Measurements from ENCODE around the gene NPRL2.
A peak's percentile ranks its signal among the peaks of the same experiment; 100 is the strongest.

NPRL2 gene

DNA sequence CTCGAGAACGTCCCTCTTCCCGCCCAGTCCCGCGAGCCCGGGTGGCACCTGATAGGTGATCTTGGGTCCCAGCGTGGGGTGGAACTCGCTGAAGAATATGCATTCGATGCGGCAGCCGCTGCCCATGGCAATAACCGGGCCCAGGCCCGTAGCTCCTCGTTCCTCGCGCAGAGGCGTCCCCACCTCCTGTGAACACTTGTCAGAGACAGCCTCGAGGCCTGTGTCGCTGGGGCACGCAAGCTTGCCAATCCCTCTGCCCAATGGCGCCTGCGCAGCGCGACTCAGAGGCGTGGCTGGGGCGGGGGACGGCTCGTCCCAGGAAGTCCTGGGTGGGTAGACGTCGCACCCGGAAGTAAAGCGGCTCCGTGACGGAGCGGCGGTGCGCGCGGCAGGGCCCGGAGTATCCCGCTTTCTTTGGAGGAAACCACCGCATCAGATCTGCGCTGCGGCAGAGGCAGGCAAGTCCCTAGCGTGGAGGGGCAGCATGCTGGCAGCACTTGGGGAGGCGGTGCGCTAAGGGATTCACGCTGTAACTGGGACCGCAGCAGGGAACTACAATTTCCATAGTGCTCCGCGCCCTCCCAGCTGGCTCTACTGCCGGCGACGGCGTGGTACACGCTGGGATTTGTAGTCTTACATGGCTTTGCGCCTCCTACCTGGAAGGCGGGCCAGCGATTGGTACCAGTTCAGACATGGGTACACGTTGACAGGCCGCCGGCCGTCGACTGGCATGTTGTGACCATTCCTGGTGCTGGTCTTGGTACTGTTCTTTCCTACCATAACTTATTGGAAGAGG is at the start of gene NPRL2, which contains the start of gene CYB561D2:
TSS of gene NPRL2 (minus strand) at position 249 of the 796 bp plus-strand sequence. CDS start at position 126, 123 bp downstream.
TSS of gene CYB561D2 (plus strand) at position 336 of the 796 bp plus-strand sequence. CDS start 572 bp downstream, outside the sequence.
- peak; percentile 68 for DNase-seq

DNA sequence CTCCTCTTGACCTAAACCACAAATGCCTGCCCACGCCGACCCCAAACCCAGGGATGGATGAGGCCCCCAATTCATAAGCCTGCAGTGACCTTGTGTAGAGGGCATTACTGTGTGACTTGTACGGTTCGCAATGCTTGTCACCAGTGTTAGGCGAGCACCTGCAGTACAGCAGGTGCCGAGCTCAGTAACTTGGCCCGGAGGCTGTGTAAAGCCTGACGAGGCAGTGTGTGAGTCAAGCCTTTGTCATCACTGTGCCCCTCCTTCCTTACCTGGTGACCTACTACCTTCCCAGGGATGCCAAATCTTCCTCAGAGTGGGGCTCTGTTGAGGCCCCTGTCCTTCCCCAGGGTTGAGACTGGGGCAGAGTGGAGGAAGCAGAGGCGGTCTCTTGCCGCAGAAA is 45.9 kb upstream of the NPRL2 start:
- no peak for DNase-seq

DNA sequence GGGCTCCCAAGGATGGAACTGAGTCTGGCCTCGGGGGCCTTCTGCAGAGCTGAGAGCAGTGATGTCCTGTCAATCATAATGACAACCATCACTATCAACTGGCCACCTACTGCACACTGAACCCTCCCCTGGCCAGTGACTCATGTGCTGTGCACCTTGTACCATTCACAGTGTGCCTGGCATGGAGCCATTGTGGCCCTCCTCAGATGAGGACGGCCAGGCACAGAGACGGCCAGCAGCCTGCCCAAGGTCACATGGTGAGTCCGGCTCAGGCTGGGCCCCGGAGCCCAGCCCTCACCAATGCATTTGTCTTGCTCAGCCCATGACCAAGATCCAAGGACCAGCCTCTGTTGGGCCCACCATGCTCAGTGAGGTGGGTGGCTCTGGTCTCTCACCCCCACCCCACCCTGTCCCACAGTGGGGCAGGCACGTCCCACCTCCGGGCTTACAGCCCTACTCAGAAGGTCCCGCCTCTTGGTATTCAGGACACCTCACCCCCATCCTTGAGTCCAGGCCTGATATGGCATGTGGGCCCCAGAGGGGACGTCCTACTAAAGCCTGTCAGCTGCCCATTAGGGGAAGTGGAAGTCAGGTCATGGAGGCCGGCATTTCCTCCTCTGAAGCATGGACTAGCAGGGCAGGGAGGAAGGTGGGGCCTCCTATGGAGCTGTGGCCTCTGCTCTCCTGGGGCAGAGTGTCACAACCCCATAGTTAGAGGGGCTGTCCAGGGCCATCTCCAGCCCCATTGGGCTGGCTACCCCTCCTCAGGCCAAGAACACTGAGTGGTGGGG is 44.7 kb upstream of the NPRL2 start:
- no peak for DNase-seq

DNA sequence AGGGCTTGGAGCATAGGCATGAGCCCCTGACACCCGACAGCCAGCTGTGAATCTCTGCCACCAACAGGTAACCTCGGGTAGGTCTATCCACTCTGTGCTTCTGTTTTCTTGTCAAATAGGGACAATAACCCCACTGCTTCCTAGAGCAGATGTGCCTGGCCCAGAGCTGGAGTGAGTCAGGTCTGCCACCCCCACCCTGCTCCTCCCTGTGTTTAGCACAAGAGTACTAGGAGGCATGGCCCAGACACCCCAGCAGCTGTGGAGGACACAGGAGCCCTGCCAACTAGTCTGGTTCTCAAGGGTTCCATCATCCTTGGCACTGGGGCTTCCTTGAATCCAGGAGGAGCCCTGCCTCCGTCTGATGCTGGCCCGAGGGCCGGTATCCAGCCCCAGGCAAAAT is 42.5 kb upstream of the NPRL2 start:
- no peak for DNase-seq

DNA sequence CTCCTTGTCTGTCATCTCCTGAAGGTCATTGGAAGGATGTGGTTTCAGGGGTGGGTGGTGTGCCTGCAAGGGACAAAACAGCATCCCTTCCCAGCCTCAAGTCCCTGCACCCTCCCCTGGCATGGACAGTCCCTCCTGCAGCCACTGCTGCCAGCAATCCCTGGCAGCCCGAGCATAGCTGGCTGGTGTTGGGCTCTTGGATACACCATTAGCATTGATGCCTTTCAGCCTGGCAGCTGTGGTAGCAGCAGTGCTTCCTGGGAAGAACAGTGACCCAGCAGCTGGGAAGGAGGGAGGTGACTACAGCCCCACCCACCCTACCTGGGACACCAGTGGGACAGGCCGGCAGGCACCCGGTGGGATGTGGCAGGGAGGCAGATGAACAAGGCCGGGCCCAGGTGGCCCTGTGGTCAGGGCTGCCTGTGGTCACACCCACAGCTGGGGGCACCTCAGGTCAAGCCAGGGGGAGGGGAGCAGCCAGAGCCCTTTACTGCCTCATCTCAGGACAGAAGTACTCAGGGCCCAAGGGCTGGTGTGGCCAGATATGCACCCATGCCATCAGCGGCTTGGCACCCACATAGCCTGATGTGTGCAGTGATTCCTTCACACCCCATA is 41.6 kb upstream of the NPRL2 start:
- no peak for DNase-seq

DNA sequence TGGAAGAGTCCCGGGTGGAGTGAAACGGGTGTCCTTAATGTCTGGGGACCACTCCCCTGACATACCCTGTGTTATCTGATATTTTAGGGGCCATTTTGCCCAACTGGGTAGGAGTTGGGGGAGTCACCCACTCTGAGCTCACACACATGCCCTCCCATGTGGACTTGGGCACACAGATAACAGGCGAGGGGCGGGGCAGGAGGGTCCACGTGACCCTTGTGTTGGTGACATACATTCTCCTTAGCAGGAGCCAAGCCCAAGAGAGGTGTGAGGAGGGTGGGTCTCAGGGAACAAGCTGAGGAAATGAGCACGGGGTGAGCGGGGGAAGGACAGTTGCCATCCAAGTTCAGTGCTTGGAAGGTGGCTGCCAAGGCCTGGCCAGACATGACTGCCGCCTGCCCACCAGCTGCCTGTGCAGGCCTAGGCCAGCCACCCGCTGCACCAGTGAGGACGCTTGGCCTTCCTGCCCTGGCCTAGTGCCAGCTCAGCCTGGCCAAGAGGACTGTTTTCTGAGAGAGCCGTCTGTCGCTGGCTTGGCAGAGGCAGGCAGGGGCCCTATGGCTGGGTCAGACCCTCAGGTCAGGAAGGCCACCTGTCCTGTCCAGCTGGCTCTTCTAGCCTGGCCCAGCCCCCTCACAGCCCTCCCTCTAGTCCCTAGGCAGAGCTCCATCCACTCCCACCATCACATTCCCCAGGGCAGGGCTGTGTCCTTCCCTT is 40.1 kb upstream of the NPRL2 start:
- peak; percentile 57 for DNase-seq

DNA sequence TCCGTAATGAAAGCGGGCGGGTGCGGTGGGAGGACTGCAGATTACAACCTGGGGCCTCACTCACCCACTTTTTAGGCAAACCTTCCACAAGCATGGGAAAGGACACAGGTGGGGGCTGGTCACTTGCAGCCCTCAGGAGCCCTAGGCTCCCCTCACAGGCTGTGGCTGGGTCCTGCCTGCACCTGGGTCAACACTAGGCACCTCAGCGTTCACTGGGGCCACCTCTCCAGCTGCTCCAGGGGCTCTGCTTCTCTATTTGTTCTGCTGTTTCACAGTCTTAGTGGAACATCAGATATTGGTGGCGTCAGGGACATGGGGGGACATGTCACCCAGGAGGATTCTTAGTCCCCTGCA is 38.8 kb upstream of the NPRL2 start:
- no peak for DNase-seq

DNA sequence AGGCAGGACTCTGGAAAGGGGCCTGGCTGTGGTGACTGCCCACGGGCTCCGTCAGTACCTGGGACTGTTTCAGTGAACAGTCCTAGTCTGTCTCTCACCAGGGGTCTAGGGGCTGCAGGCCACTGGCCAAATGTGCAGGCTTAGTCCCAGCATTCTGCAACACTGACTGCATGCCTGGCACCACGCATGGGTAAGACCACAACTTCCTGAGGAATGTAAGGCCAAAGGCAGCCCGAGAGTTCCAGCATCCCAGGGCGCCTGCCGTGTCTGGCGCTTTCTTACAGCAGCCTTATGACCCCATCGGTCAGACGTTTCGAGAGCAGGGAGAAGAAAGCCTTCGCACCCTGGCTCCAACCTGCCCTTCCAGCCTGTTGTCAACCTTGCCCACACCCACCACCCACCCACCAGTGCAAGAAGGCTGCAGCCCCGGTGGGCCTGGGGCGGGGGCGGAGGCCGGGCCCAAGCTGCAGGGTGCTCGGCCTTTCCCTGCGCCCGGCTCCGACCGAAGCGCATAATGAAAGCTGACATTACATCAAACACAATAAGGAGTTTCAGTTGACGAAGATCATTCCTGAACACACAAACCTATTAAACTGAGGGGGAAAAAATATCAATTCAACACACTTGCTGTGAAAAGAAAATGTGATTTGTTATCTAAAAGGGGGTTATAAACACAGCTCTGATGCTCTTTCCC is 38.3 kb upstream of the NPRL2 start:
- no peak for DNase-seq

DNA sequence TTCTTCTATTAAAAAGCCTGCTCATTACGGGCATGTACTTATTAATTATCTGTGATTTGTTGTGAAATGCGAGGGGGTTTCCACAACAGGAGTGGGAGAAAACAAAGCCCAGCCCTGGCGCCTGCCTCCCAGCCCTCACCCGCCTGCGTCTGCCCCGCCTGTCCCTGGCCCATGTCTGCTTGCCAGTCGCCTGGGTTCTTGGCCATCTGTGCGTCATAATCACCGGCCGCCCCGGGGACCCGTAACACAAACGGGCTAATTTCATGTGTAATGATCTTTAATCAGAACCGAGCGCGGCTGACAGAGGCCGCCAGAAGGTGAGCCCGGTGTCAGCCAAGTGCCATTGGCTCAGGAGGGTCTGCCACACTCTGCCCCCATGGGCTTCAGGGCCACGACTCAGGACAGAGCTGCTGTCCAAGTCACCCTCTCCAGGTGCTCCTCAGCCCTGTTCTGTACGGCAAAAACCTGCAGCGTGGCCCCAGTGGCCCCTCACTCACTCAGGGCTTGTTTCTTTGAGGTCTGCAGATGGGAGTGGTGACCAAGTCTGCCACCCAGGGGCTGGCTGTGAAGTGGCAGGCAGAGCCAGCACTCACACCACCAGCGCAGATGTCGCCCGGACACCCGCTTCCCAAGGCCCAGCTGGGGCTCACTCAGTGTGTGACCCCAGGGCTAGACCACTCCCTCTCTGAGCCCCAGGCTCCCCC is 37.6 kb upstream of the NPRL2 start:
- DNase-seq, result no peak

DNA sequence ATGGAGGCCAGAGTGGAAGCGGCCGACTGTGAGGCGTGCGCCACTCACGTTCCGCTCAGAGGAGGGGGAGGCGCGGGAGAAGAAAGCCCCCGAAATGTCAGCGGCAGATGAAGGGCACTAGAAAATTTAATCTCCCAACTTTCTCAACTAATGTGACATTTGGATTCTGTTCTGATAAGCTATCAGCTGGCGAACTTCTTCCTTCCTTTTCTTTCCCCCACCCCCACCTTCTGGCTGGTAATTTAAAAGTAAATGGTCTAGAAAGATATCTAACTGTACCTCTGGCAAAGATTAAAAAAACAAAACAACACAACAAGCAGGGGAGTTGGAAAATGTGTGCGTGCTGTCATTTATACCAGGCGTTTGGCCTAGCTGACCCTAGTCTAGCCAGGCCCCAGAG is 35.2 kb upstream of the NPRL2 start:
- DNase-seq, result no peak

DNA sequence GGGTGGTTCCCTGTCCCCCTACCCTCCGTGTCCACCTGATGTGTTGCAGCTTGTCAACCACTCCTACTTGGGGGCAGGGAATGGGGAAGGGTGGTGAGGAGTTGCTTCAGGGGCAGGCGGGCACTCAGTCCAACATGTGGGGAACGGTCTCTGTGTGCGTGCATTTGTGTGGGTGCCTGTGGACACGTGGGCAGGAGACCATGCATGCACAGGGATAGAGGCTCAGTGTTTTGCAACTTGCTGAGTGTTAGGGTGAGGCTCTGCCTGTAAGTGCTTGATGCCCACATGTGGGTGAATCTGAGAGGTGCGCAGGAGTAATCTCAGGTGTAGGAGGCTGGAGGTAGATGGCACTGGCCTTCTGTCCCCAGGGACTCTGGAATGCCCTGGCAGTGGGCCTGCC is 33.2 kb upstream of the NPRL2 start:
- DNase-seq, result no peak

DNA sequence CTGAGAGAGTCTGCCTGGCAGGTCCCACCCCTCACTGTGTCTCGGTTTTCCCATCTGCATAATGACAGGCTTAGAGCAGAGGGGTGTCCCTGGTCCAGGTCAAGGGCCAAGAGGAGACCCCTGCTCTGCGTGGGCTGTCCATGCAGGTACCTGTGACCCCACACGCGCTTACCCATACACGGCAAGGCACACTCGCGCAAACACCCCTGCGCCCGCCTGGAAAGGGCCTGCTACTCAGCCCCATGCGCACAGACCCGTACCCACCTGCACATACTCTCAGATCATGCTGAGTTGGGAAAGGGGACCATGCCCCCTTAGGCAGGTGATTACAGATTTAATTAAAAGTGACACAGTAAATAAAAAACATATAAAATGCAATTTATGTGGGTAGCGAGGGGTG is 32.1 kb upstream of the NPRL2 start:
- DNase-seq, result no peak

DNA sequence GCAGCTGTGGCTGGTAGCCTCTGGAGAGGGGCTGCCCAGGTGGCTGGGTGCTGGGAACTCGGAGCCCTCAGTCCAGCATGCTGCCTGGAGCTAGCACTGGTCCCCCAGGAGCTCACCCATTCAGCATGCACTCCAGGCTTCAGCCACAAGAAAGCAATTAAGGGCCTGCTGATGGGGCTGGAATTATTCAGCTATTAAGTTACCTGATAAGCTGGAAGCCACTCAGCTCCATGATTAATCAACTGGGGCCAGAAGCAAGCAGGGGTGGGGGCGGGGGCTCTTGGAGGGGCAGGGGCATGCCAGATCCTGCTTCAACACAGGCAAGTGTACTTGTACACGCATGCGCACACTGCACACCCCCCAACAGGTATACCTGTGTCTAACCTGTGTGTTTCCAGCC is 30.8 kb upstream of the NPRL2 start:
- peak; percentile 63 for DNase-seq

DNA sequence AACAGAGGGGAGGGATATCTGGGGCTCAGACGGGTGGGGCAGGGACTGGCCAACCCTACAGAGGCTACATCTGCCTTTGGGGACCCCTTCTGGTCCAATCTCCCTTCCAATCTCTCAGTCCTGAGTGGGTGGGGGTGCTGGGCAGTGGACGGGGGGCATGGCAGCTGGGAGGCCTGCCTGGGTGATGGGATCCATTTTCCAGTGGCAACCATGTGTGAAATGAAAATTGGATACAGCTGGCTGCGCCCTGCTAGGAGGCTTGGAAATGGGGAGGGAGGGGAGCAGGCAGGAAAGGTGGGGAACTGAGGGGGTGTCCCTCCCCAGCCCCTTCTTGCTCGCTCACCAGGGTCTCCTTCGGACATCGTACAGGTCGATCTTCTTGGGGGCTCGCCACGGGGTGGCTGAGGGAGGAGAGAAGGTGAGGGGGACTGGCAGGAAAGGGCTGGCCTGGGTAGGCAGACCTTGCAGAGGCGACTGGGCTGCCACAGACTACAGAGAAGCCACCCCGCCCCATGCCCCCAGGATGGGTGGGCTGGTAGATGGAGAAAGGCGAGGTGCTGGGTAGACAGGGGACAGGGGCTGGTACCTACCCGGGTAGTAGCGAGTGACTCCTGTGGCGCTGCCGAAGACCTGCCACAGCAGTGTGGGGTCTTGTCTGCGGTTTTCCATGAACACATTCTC is 30.0 kb upstream of the NPRL2 start:
- no peak for DNase-seq

DNA sequence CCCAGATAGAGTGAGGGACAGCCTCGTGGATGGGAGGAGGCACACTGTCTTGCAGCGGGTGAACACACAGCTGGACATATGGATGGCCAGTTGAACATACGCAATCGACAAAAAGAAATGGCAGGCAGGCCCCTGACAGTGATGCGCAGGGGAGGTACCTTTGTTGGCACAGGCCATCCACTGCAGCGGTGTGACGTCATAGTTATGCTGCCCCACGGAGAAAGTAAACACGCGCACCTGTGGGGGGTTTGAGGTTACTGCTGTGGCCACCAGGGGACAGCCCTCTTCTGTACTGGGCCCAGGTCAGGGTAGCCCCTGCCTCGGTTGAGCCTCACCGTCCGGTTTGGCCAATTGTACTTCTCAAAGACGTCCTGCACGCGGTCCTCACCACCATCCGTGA is 28.2 kb upstream of the NPRL2 start:
- DNase-seq, result no peak

DNA sequence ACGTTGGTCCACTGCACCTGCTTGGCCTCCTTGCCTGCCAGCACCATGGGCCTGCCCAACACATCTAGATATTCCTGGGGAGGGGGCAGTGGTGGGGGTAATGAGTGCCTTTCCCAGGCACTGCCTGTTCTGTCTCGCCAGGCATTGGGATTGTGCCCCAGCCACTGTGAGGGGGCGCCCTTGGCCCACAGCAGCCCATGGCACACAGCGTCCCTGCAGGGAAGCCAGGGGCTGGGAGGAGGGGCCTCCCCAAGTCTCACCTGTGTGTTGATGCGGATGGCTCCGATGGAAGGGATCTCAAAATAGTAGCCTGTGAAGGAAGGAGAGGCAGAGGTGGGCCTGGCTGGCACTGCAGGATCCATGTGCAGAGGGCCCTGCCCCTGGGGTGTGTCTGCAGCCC is 27.4 kb upstream of the NPRL2 start:
- DNase-seq, result no peak

DNA sequence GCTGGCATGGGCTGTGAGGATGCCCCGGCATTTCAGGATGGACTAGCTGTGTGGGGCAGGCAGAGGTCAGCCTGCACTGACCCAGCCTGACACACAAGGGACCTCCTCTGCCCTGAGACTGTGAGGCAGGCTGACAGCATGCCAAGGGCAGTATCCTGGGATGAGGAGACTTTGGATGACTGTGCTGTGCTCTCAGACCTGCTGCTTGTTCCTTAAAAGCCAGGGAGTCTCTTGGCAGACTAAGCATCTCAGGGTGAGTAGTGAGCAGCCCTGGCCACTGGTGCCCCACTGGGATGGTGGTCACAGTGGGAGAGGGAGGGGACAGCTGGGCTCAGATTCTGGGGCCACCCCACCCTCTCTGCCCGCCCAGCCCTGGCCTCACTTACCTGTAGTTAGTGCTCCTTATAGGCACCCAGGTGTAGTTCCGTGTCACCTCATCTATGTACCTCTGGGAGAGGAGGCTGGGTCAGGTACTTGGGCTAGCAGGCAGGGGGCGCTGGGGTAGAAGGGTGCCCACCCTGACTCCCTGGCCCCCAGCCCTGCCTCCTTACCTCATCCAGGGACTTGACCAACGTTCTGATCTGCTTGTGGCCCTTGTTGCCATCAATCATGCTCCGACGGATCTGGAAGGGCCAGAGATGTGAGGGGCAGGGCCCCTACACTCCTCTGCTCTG is 24.8 kb upstream of the NPRL2 start:
- no peak for DNase-seq

DNA sequence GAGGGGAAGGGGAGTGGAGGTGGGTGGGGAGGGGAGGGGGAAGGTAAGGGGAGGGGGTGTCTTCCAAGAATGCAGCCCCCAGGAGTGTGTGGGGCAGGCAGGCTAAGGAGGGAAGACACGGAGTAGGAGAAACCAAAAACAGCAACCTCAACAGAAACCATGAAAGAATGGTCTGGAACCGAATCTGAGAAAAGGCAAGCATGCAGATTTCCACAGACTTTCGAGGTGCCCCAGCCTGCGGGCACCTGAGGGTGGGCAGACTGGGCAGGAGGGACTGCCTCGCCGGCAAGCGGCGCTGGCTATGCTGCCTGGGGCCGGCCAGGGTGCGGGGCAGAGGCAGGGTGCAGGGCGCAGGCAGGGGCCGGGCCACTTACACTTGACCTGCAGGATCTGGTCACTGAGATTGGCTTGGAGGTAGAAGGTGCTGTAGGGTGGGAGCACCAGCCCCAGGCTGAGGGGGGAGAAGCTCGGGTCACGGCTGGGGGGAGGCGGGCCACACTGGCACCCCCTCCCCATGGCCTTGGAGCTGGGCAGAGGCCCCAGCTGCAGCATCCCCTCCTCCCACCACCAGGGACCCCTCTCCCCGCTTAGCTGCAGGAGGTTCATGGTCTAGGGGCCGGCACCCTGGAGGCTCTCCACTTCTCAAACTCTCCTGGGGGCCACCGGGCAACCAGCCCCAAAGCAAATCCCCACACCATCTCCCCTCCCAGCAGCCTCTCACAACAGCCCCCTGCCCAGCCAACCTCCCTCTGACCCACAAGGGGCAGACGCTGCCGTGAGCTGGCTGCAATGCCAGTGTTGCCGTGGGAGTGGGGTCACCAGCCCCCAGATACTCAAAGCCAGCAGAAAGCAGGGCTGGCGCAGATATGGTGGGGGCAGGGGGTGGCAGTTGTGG is 24.0 kb upstream of the NPRL2 start:
- no peak for DNase-seq
